HCT116 (cell line): ENCODE measurements around the gene SALL3. TPM values are rescaled to one million over a fixed set of nuclear protein-coding genes. Genes with fewer than 3 reads are reported as not detected.

Experiments
- ATAC-seq: fragments of 200-7000 bp; cut with Tn5 transposase; 2 replicates; pipeline ENCODE4 v1.9.1; 2020; ENCODE audit warnings: mild to moderate bottlenecking, moderate library complexity
- BruUV-seq: library from RNA; stranded (reverse); fragments of 400-500 nt; replicated peaks from 2 replicates; lab custom pipeline; 2021; lab: Mats Ljungman, UMichigan
- CTCF ChIA-PET: fragments of 300-600 bp; sonication (Branson Sonifier 250); formaldehyde crosslinking; loops from one replicate; lab custom pipeline; 2021; ENCODE audit warnings: antibody characterized with exemption; lab: Charles Lee
- POLR2A ChIA-PET: fragments of 300-600, 350-600 bp; sonication (Branson Sonifier 250); formaldehyde crosslinking; loops from one replicate; lab custom pipeline; 2021; ENCODE audit warnings: antibody characterized with exemption; lab: Charles Lee
- RAD21 ChIA-PET, 2 experiments: fragments of 300-600 bp; sonication (Branson Sonifier 250); formaldehyde crosslinking; loops; one replicate each; lab custom pipeline; 2023; ENCODE audit warnings: low total read pairs in 2 of 2; ENCODE audit not compliant: uncharacterized antibody in 2 of 2, unreplicated experiment in 2 of 2, low non-redundant PET in 1 of 2; lab: Charles Lee
- DNase-seq: peaks from one replicate; pipeline ENCODE4 v3.0.0-alpha.2; 2010; ENCODE audit warnings: low read depth, low spot score
- H2AFZ ChIP-seq: fragments of 200-600 bp; shearing (Covaris generic), sonication (generic); 2 replicates; pipeline ENCODE4 v1.6.1; 2017; ENCODE audit warnings: low read depth, mixed run types, mixed read lengths, antibody characterized with exemption, low read length; ENCODE audit not compliant: poor library complexity, severe bottlenecking
- H3K27ac ChIP-seq: 2 replicates; pipeline ENCODE4 v1.5.1; 2012; ENCODE audit warnings: low read depth, low read length
- H3K27me3 ChIP-seq: fragments of 200-600 bp; sonication (generic); 2 replicates; pipeline ENCODE4 v1.6.1; 2016; ENCODE audit warnings: mixed run types, low read length, mixed read lengths; ENCODE audit not compliant: insufficient read depth
- H3K36me3 ChIP-seq, 2 experiments: fragments of 200-500 bp in 1 of 2; fragments of 200-600 bp in 1 of 2; sonication (Bioruptor generic) in 1 of 2; sonication (generic) in 1 of 2; 2 replicates each; pipeline versions ENCODE4 v1.5.1 to v1.6.1; 2014 to 2016; ENCODE audit warnings: low read length in 2 of 2, inconsistent platforms in 1 of 2, mixed read lengths in 1 of 2, mixed run types in 1 of 2; ENCODE audit not compliant: insufficient read depth in 2 of 2, control insufficient read depth in 1 of 2
- H3K4me1 ChIP-seq, 2 experiments: fragments of 200-600 bp in 1 of 2; sonication (generic) in 1 of 2; 2 replicates each; pipeline versions ENCODE4 v1.5.1 to v1.6.1; 2012 to 2017; ENCODE audit warnings: low read length in 2 of 2, inconsistent platforms in 1 of 2, mild to moderate bottlenecking in 1 of 2, mixed read lengths in 1 of 2, mixed run types in 1 of 2, moderate library complexity in 1 of 2; ENCODE audit not compliant: insufficient read depth in 2 of 2, control insufficient read depth in 1 of 2
- H3K4me2 ChIP-seq: fragments of 200-600 bp; sonication (generic); 2 replicates; pipeline ENCODE4 v1.6.1; 2017; ENCODE audit warnings: mixed run types, low read length, mixed read lengths
- H3K4me3 ChIP-seq, 2 experiments: fragments of 200-600 bp in 1 of 2; sonication (generic) in 1 of 2; replicated peaks in 1 of 2; 2 replicates each; pipeline ENCODE4 v1.5.1; 2011 to 2016; ENCODE audit warnings: low read length in 2 of 2, control low read depth in 1 of 2, low read depth in 1 of 2, mild to moderate bottlenecking in 1 of 2, mixed read lengths in 1 of 2, mixed run types in 1 of 2
- H3K79me2 ChIP-seq: fragments of 200-600 bp; sonication (generic); 2 replicates; pipeline ENCODE4 v1.6.1; 2017; ENCODE audit warnings: mild to moderate bottlenecking, mixed run types, low read length, moderate library complexity, mixed read lengths; ENCODE audit not compliant: insufficient read depth
- H3K9ac ChIP-seq: fragments of 200-600 bp; sonication (generic); 2 replicates; pipeline ENCODE4 v1.6.1; 2016; ENCODE audit warnings: low read length, mixed read lengths
- H3K9me2 ChIP-seq: fragments of 200-600 bp; sonication (generic), shearing (Covaris generic); 2 replicates; pipeline ENCODE4 v1.6.1; 2017; ENCODE audit warnings: mixed run types, mild to moderate bottlenecking, moderate library complexity; ENCODE audit not compliant: insufficient read depth
- H3K9me3 ChIP-seq, 2 experiments: fragments of 200-500 bp in 1 of 2; fragments of 200-600 bp in 1 of 2; sonication (Bioruptor generic) in 1 of 2; sonication (generic) in 1 of 2; 2 replicates each; pipeline ENCODE4 v1.6.1; 2014 to 2017; ENCODE audit warnings: low read length in 2 of 2, mixed read lengths in 2 of 2, inconsistent platforms in 1 of 2, low read depth in 1 of 2, mild to moderate bottlenecking in 1 of 2, mixed run types in 1 of 2, moderate library complexity in 1 of 2; ENCODE audit not compliant: control insufficient read depth in 1 of 2, insufficient read depth in 1 of 2
- H4K20me1 ChIP-seq: fragments of 200-600 bp; sonication (generic), shearing (Covaris generic); 2 replicates; pipeline ENCODE4 v1.6.1; 2017; ENCODE audit warnings: mixed run types, mild to moderate bottlenecking, moderate library complexity; ENCODE audit not compliant: insufficient read depth
- ATF3 ChIP-seq: IDR thresholded peaks from 2 replicates; pipeline ENCODE4 v1.6.1; 2012
- CBX3 ChIP-seq: IDR thresholded peaks from 2 replicates; pipeline ENCODE4 v1.6.1; 2012; ENCODE audit warnings: low read depth
- CEBPB ChIP-seq: IDR thresholded peaks from 2 replicates; pipeline ENCODE4 v1.6.1; 2012; ENCODE audit warnings: low read depth
- ELF1 ChIP-seq: IDR thresholded peaks from 2 replicates; pipeline ENCODE4 v1.6.1; 2012; ENCODE audit warnings: low read depth, borderline replicate concordance
- EZH2 ChIP-seq: fragments of 200-600 bp; sonication (generic); IDR thresholded peaks from 2 replicates; pipeline ENCODE4 v1.6.1; 2017; ENCODE audit warnings: antibody characterized with exemption, mixed run types
- EZH2phosphoT487 ChIP-seq: fragments of 200-600 bp; IDR thresholded peaks from 2 replicates; pipeline ENCODE4 v1.6.1; 2018; ENCODE audit warnings: antibody characterized with exemption, borderline replicate concordance
- FOSL1 ChIP-seq: IDR thresholded peaks from 2 replicates; pipeline ENCODE4 v1.6.1; 2012; ENCODE audit warnings: low read depth
- JUND ChIP-seq: IDR thresholded peaks from 2 replicates; pipeline ENCODE4 v1.6.1; 2012
- SP1 ChIP-seq: IDR thresholded peaks from 2 replicates; pipeline ENCODE4 v1.6.1; 2012; ENCODE audit warnings: low read depth
- SRF ChIP-seq: IDR thresholded peaks from 2 replicates; pipeline ENCODE4 v1.6.1; 2012; ENCODE audit warnings: low read depth
- TCF7L2 ChIP-seq: IDR thresholded peaks from 2 replicates; pipeline ENCODE4 v1.7.0; 2011; ENCODE audit warnings: borderline replicate concordance, inconsistent platforms; ENCODE audit not compliant: insufficient read depth, insufficient read length; ENCODE audit errors: extremely low read depth
- YY1 ChIP-seq: IDR thresholded peaks from 2 replicates; pipeline ENCODE4 v1.6.1; 2011; ENCODE audit warnings: low read length, low read depth, moderate library complexity, mild to moderate bottlenecking; ENCODE audit not compliant: insufficient replicate concordance; ENCODE audit errors: extremely low read depth
- ZBTB33 ChIP-seq: IDR thresholded peaks from 2 replicates; pipeline ENCODE4 v1.6.1; 2011; ENCODE audit warnings: mild to moderate bottlenecking, low read length, moderate library complexity; ENCODE audit not compliant: insufficient replicate concordance; ENCODE audit errors: extremely low read depth
- intact Hi-C: fragments of 100-400 bp; cut with micrococcal nuclease; formaldehyde crosslinking; loops from 2 replicates; pipeline ENCODE4 v1.10.0; 2022
- total RNA-seq: library from RNA; stranded (reverse); gene quantifications from one replicate; pipeline ENCODE4 v1.2.1, GENCODE V29; 2021; ENCODE audit not compliant: unreplicated experiment
- TF ChIP-seq, protein P1 (sequence below): IDR thresholded peaks from 2 replicates; pipeline ENCODE4 v1.6.1; 2012

Gene SALL3
- total RNA-seq, 1 experiment from 2014 or later: not detected

- Histone ChIP-seq H4K20me1 (no peaks in the 10 kb centered on the region), H3K36me3 (no peaks in the 10 kb centered on the region), H3K79me2 (no peaks in the 10 kb centered on the region), H3K9me2 (no peaks in the 10 kb centered on the region), H3K27me3 (no peaks in the 10 kb centered on the region), H3K27ac (no peak overlapping the region), H3K4me2 (peak overlapping the region; percentile 54), H3K9ac (no peak overlapping the region), H3K9me3 (no peaks in the 10 kb centered on the region), H3K4me1 (peaks cover 11 to 12% of the 10 kb centered on the region in 2 experiments; a peak in 3 of 4 replicates), H3K4me3 (0 out of 4 replicates have a peak overlapping the region, but pooled peaks of 1 of the 2 experiments have one; percentile 6), H2AFZ (peak overlapping the region; percentile 89)
- TF ChIP-seq SP1 (peak; percentile 24; the same call in 1 of the 2 replicates), TCF7L2 (no peak), ATF3 (no peak), EZH2 (no peak), FOSL1 (no peak), CEBPB (no peak)
- TF ChIP-seq, protein P1, sequence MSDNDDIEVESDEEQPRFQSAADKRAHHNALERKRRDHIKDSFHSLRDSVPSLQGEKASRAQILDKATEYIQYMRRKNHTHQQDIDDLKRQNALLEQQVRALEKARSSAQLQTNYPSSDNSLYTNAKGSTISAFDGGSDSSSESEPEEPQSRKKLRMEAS: peak; percentile 25; the same call in 1 of the 2 replicates
- ChIA-PET POLR2A (no interaction called here), CTCF (interaction anchor here (1.1 to 1.2 kb wide), 2 partner anchors 11 to 14 kb away, joined by 3 to 4 read pairs; no protein-coding TSS in a partner anchor), RAD21 (no interaction called here)
- BruUV-seq: no TSS peak
- intact Hi-C loops: loop anchor here (5.0 kb wide), 1 partner anchor 247 kb away; no protein-coding TSS in a partner anchor
- ATAC-seq (peak; percentile 78), DNase-seq (peak; percentile 29)
These were observed 20.3 kb downstream of the SALL3 start for GRCh38 chr18:78999939-79000338.

- intact Hi-C loops: loop anchor here (5.0 kb wide), 1 partner anchor 246 kb away; no protein-coding TSS in a partner anchor
- no peak for TF ChIP-seq ELF1
- TF ChIP-seq EZH2phosphoT487: no peak
- TF ChIP-seq EZH2: no peak
- no peak for TF ChIP-seq YY1
- TF ChIP-seq JUND: no peak
- TF ChIP-seq, protein P1: no peak
- no peak for TF ChIP-seq CBX3
- TF ChIP-seq SRF: no peak
- no peak for TF ChIP-seq TCF7L2
- TF ChIP-seq ZBTB33: no peak
- no peak for TF ChIP-seq ATF3
- TF ChIP-seq FOSL1: no peak
These were observed 21.4 kb downstream of the SALL3 start for GRCh38 chr18:79000997-79001396.

More at GRCh38 chr18:79000997-79001396, 21.4 kb downstream of the SALL3 start:
- Histone ChIP-seq H3K4me3 (no peak overlapping the region), H3K27ac (no peak overlapping the region), H3K9me3 (no peaks in the 10 kb centered on the region), H3K27me3 (no peaks in the 10 kb centered on the region), H3K36me3 (no peaks in the 10 kb centered on the region), H3K4me1 (peaks cover 11 to 12% of the 10 kb centered on the region in 2 experiments; a peak in 3 of 4 replicates), H3K4me2 (no peak overlapping the region), H3K9ac (no peak overlapping the region), H3K9me2 (no peaks in the 10 kb centered on the region), H2AFZ (no peak overlapping the region), H4K20me1 (no peaks in the 10 kb centered on the region), H3K79me2 (no peaks in the 10 kb centered on the region)
- CTCF ChIA-PET: no interaction called here
- POLR2A ChIA-PET: no interaction called here
- DNase-seq (no peak), ATAC-seq (no peak)
- no TSS peak for BruUV-seq
- RAD21 ChIA-PET: no interaction called here
